Karpas-422 (cell line): ENCODE results near the gene HERC3. TPM values are rescaled to one million over a fixed set of nuclear protein-coding genes. Genes with fewer than 3 reads are reported as not detected.

ENCODE experiments used
- DNase-seq: peaks from one replicate; pipeline ENCODE4 v3.0.0-alpha.2; 2015
- H2AFZ ChIP-seq: fragments of 200-600 bp; sonication (generic); 2 replicates; pipeline ENCODE4 v1.6.1; 2014; ENCODE audit warnings: antibody characterized with exemption, low read length, mixed read lengths
- H3K27ac ChIP-seq: fragments of 200-600 bp; sonication (generic); 2 replicates; pipeline ENCODE4 v1.5.1; 2014; ENCODE audit warnings: mild to moderate bottlenecking, low read length, moderate library complexity
- H3K27me3 ChIP-seq: fragments of 200-600 bp; sonication (generic); 2 replicates; pipeline ENCODE4 v1.6.1; 2014; ENCODE audit warnings: low read length, mixed read lengths
- H3K36me3 ChIP-seq: fragments of 200-600 bp; sonication (generic); 2 replicates; pipeline ENCODE4 v1.6.1; 2014; ENCODE audit warnings: low read length, mixed read lengths; ENCODE audit not compliant: insufficient read depth
- H3K4me1 ChIP-seq: fragments of 200-600 bp; sonication (generic); 2 replicates; pipeline ENCODE4 v1.6.1; 2014; ENCODE audit warnings: mild to moderate bottlenecking, low read length, mixed read lengths
- H3K4me2 ChIP-seq: fragments of 200-600 bp; sonication (generic); 2 replicates; pipeline ENCODE4 v1.6.1; 2014; ENCODE audit warnings: low read length, low read depth, mild to moderate bottlenecking; ENCODE audit not compliant: poor library complexity, severe bottlenecking
- H3K4me3 ChIP-seq: fragments of 200-600 bp; sonication (generic); 2 replicates; pipeline ENCODE4 v1.5.1; 2014; ENCODE audit warnings: mild to moderate bottlenecking, antibody characterized with exemption, low read length, mixed read lengths
- H3K79me2 ChIP-seq: fragments of 200-600 bp; sonication (generic); 2 replicates; pipeline ENCODE4 v1.6.1; 2014; ENCODE audit warnings: mild to moderate bottlenecking, low read length, mixed read lengths
- H3K9ac ChIP-seq: fragments of 200-600 bp; sonication (generic); 2 replicates; pipeline ENCODE4 v1.6.0; 2014; ENCODE audit warnings: low read length
- H3K9me2 ChIP-seq: fragments of 200-600 bp; sonication (generic), shearing (Covaris generic); replicated peaks from 2 replicates; pipeline ENCODE4 v1.6.0; 2014; ENCODE audit warnings: mild to moderate bottlenecking, low read length, moderate library complexity; ENCODE audit not compliant: insufficient read depth
- H3K9me3 ChIP-seq: fragments of 300-700, 200-600 bp; sonication (generic); 2 replicates; pipeline ENCODE4 v1.6.1; 2014; ENCODE audit warnings: low read length, mixed read lengths
- H4K20me1 ChIP-seq: fragments of 200-600 bp; sonication (generic); 2 replicates; pipeline ENCODE4 v1.6.1; 2014; ENCODE audit warnings: mild to moderate bottlenecking, antibody characterized with exemption, low read length, low read depth; ENCODE audit not compliant: insufficient read depth
- total RNA-seq: library from RNA; depleted of rRNA; stranded (reverse); fragments of >200 nt; shearing (Covaris generic); gene quantifications from 2 replicates; pipeline ENCODE4 v1.2.3, GENCODE V29; 2014; ENCODE audit warnings: low replicate concordance

The HERC3 gene
- total RNA-seq, 1 experiment from 2014 or later, result 12.9 TPM

DNA sequence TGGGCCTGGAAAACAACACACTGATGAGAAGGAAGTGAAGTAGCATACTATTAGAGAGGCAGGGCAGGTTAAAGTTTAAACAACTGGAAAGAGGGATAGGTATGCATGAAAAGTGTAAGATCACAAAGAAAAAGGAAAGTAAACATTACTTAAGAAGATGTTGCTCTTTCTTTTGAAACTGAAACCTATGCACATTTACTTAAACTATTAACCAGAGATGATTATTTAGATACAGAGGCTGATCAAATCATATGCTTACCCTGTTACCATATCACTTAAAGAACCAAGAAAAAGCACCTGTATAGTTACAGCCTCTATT is 67.6 kb downstream of the HERC3 start:
- no peak overlapping the region for H3K4me2 ChIP-seq
- H3K9me3 ChIP-seq, result no peaks in the 10 kb centered on the region
- H3K27me3 ChIP-seq, result no peaks in the 10 kb centered on the region
- H3K9me2 ChIP-seq, result no peaks in the 10 kb centered on the region
- no peak overlapping the region for H3K27ac ChIP-seq
- no peaks in the 10 kb centered on the region for H4K20me1 ChIP-seq
- DNase-seq, result no peak
- no peak overlapping the region for H2AFZ ChIP-seq
- no peaks in the 10 kb centered on the region for H3K4me1 ChIP-seq
- H3K79me2 ChIP-seq, result no peaks in the 10 kb centered on the region
- H3K9ac ChIP-seq, result no peak overlapping the region
- no peaks in the 10 kb centered on the region for H3K36me3 ChIP-seq
- no peak overlapping the region for H3K4me3 ChIP-seq

- no peaks in the 10 kb centered on the region for H3K4me1 ChIP-seq
- H3K4me2 ChIP-seq, result no peak overlapping the region
- no peak overlapping the region for H3K27ac ChIP-seq
- H3K9ac ChIP-seq, result no peak overlapping the region
- H3K79me2 ChIP-seq, result no peaks in the 10 kb centered on the region
- H3K36me3 ChIP-seq, result no peaks in the 10 kb centered on the region
- no peaks in the 10 kb centered on the region for H3K27me3 ChIP-seq
- no peaks in the 10 kb centered on the region for H4K20me1 ChIP-seq
- H3K9me3 ChIP-seq, result no peaks in the 10 kb centered on the region
- no peak overlapping the region for H3K4me3 ChIP-seq
- H3K9me2 ChIP-seq, result no peaks in the 10 kb centered on the region
- no peak overlapping the region for H2AFZ ChIP-seq
- no peak for DNase-seq
Measured at GRCh38 chr4:88660446-88661294, 68.4 kb downstream of the HERC3 start.

DNA sequence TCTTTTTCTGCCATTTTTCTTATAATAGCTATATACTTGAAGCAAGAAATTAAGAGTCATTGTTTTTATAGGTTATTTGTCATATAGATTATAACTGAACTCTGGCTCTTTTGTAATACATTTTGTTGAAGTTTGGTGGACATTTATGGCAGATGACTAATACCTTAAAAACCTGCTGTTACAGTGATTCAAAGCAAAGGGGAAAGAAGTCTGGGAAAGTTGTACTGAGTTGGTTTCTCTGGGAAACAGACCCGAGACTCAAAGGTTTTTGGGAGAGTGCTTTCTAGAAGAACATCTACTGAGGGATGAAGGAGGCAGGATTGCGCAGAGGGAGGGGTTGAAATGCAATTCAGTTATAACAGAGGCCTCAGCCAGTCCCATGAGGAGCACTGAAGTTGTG is 69.5 kb downstream of the HERC3 start:
- H2AFZ ChIP-seq, result no peak overlapping the region

GRCh38 chr4:88672987-88673386 is 80.7 kb downstream of the HERC3 start:
- H3K36me3 ChIP-seq, result no peaks in the 10 kb centered on the region

More for the DNA sequence above, 69.5 kb downstream of the HERC3 start:
- DNase-seq, result no peak
- Histone ChIP-seq H3K27ac (no peak overlapping the region), H3K9ac (no peak overlapping the region), H4K20me1 (no peaks in the 10 kb centered on the region), H3K27me3 (no peaks in the 10 kb centered on the region), H3K4me3 (no peak overlapping the region), H3K4me1 (no peaks in the 10 kb centered on the region), H3K36me3 (no peaks in the 10 kb centered on the region), H3K4me2 (no peak overlapping the region), H3K79me2 (no peaks in the 10 kb centered on the region), H3K9me2 (no peaks in the 10 kb centered on the region), H3K9me3 (no peaks in the 10 kb centered on the region)

GRCh38 chr4:88673886-88674285 is 81.6 kb downstream of the HERC3 start:
- Histone ChIP-seq H3K4me1 (peaks cover 10% of the 10 kb centered on the region), H3K4me3 (no peak overlapping the region), H3K27ac (no peak overlapping the region), H3K9ac (no peak overlapping the region), H3K9me3 (no peaks in the 10 kb centered on the region), H3K79me2 (no peaks in the 10 kb centered on the region), H3K4me2 (no peak overlapping the region), H2AFZ (no peak overlapping the region), H3K36me3 (no peaks in the 10 kb centered on the region), H3K27me3 (no peaks in the 10 kb centered on the region), H3K9me2 (no peaks in the 10 kb centered on the region), H4K20me1 (no peaks in the 10 kb centered on the region)
- DNase-seq, result no peak

More at GRCh38 chr4:88672987-88673386, 80.7 kb downstream of the HERC3 start:
- H3K4me1 ChIP-seq, result peaks cover 10% of the 10 kb centered on the region
- H3K4me2 ChIP-seq, result no peak overlapping the region
- H4K20me1 ChIP-seq, result no peaks in the 10 kb centered on the region
- no peak overlapping the region for H3K27ac ChIP-seq
- no peaks in the 10 kb centered on the region for H3K9me2 ChIP-seq
- H3K79me2 ChIP-seq, result no peaks in the 10 kb centered on the region
- H3K4me3 ChIP-seq, result no peak overlapping the region
- H3K9me3 ChIP-seq, result no peaks in the 10 kb centered on the region
- H3K27me3 ChIP-seq, result no peaks in the 10 kb centered on the region
- no peak overlapping the region for H3K9ac ChIP-seq
- DNase-seq, result peak; percentile 71
- H2AFZ ChIP-seq, result no peak overlapping the region

- Histone ChIP-seq H3K4me2 (no peak overlapping the region), H3K9ac (no peak overlapping the region), H3K4me3 (no peak overlapping the region), H4K20me1 (no peaks in the 10 kb centered on the region), H3K9me3 (no peaks in the 10 kb centered on the region), H3K4me1 (peaks cover 10% of the 10 kb centered on the region), H2AFZ (no peak overlapping the region), H3K36me3 (no peaks in the 10 kb centered on the region), H3K27ac (no peak overlapping the region), H3K79me2 (no peaks in the 10 kb centered on the region), H3K27me3 (no peaks in the 10 kb centered on the region), H3K9me2 (no peaks in the 10 kb centered on the region)
- DNase-seq, result no peak
Measured at GRCh38 chr4:88674565-88674964, 82.3 kb downstream of the HERC3 start.

GRCh38 chr4:88674979-88675378 is 82.7 kb downstream of the HERC3 start:
- H3K27me3 ChIP-seq, result no peaks in the 10 kb centered on the region
- no peak overlapping the region for H3K4me3 ChIP-seq
- H3K27ac ChIP-seq, result no peak overlapping the region
- H3K36me3 ChIP-seq, result no peaks in the 10 kb centered on the region
- no peak for DNase-seq
- H2AFZ ChIP-seq, result no peak overlapping the region
- H3K9me2 ChIP-seq, result no peaks in the 10 kb centered on the region
- H3K4me1 ChIP-seq, result peaks cover 10% of the 10 kb centered on the region
- no peaks in the 10 kb centered on the region for H3K79me2 ChIP-seq
- H3K9ac ChIP-seq, result no peak overlapping the region
- no peak overlapping the region for H3K4me2 ChIP-seq
- no peaks in the 10 kb centered on the region for H4K20me1 ChIP-seq
- H3K9me3 ChIP-seq, result no peaks in the 10 kb centered on the region

GRCh38 chr4:88675543-88675942 is 83.3 kb downstream of the HERC3 start:
- DNase-seq, result no peak
- no peaks in the 10 kb centered on the region for H3K27me3 ChIP-seq
- H3K27ac ChIP-seq, result no peak overlapping the region
- no peak overlapping the region for H3K4me2 ChIP-seq
- no peak overlapping the region for H3K4me3 ChIP-seq
- H3K9me2 ChIP-seq, result no peaks in the 10 kb centered on the region
- no peaks in the 10 kb centered on the region for H3K36me3 ChIP-seq
- no peaks in the 10 kb centered on the region for H4K20me1 ChIP-seq
- H3K4me1 ChIP-seq, result peaks cover 10% of the 10 kb centered on the region
- no peak overlapping the region for H2AFZ ChIP-seq
- no peaks in the 10 kb centered on the region for H3K9me3 ChIP-seq
- H3K79me2 ChIP-seq, result no peaks in the 10 kb centered on the region
- no peak overlapping the region for H3K9ac ChIP-seq
